Smooth muscle cell (in vitro differentiated cells): Measurements from ENCODE around the gene NEK7. TPM values are rescaled to one million over a fixed set of nuclear protein-coding genes. Genes with fewer than 3 reads are reported as not detected.

Source experiments
- DNase-seq: peaks from one replicate; lab custom pipeline; 2025; ENCODE audit not compliant: unreplicated experiment; lab: John Stamatoyannopoulos, UW
- H2AFZ ChIP-seq: fragments of 200-600 bp; sonication (generic); 2 replicates; pipeline ENCODE4 v1.6.0; 2016; ENCODE audit warnings: antibody characterized with exemption, low read depth, mild to moderate bottlenecking
- H3F3A ChIP-seq: fragments of 200-600 bp; sonication (generic); 2 replicates; pipeline ENCODE4 v1.6.0; 2017; ENCODE audit warnings: antibody characterized with exemption, low read depth
- H3K27ac ChIP-seq: fragments of 200-600 bp; sonication (generic); 2 replicates; pipeline ENCODE4 v1.5.1; 2016; ENCODE audit warnings: low read depth, mild to moderate bottlenecking
- H3K27me3 ChIP-seq: fragments of 200-600 bp; sonication (generic); 2 replicates; pipeline ENCODE4 v1.6.1; 2016; ENCODE audit warnings: low read depth, mild to moderate bottlenecking
- H3K36me3 ChIP-seq: fragments of 200-600 bp; sonication (generic); 2 replicates; pipeline ENCODE4 v1.5.1; 2016; ENCODE audit warnings: low read depth
- H3K4me1 ChIP-seq: fragments of 200-600 bp; sonication (generic); 2 replicates; pipeline ENCODE4 v1.5.1; 2016; ENCODE audit warnings: low read depth
- H3K4me2 ChIP-seq: fragments of 200-600 bp; sonication (generic); 2 replicates; pipeline ENCODE4 v1.6.0; 2016; ENCODE audit warnings: mild to moderate bottlenecking
- H3K4me3 ChIP-seq: fragments of 200-600 bp; sonication (generic); 2 replicates; pipeline ENCODE4 v1.5.1; 2016; ENCODE audit warnings: mild to moderate bottlenecking
- H3K79me2 ChIP-seq: fragments of 200-600 bp; sonication (generic); 2 replicates; pipeline ENCODE4 v1.6.0; 2016; ENCODE audit warnings: low read depth, mild to moderate bottlenecking
- H3K9ac ChIP-seq: fragments of 200-600 bp; sonication (generic); 2 replicates; pipeline ENCODE4 v1.6.0; 2016; ENCODE audit warnings: low read depth
- H3K9me3 ChIP-seq: fragments of 200-600 bp; sonication (generic); replicated peaks from 2 replicates; pipeline ENCODE4 v1.5.1; 2016; ENCODE audit warnings: low read depth
- H4K20me1 ChIP-seq: fragments of 200-600 bp; sonication (generic); 2 replicates; pipeline ENCODE4 v1.6.0; 2016; ENCODE audit warnings: low read depth
- WGBS: methylation state at CpG from one replicate; pipeline ENCODE4 v1.1.7; 2016; ENCODE audit warnings: low lambda C conversion rate; 5-methylcytosine and 5-hydroxymethylcytosine counted together
- polyA plus RNA-seq: library from polyadenylated mRNA; unstranded; fragments of >200 nt; fragmentation: Nextera tagmentation; extraction: Ambion mirVana; gene quantifications from 2 replicates; pipeline ENCODE4 v1.2.1, GENCODE V29; 2016
- total RNA-seq: library from RNA; depleted of rRNA; stranded (reverse); fragments of >200 nt; gene quantifications from 2 replicates; pipeline ENCODE4 v1.2.3, GENCODE V29; 2014
- TF ChIP-seq, protein P1 (sequence below): fragments of 200-600 bp; sonication (generic); IDR thresholded peaks from 2 replicates; pipeline ENCODE4 v1.5.1; 2017; ENCODE audit warnings: borderline replicate concordance, mild to moderate bottlenecking, antibody characterized with exemption; ENCODE audit not compliant: insufficient read depth, poor library complexity, severe bottlenecking

Gene NEK7
- total and polyA plus RNA-seq, 2 experiments from 2014 or later: 26.1 to 141 TPM

DNA sequence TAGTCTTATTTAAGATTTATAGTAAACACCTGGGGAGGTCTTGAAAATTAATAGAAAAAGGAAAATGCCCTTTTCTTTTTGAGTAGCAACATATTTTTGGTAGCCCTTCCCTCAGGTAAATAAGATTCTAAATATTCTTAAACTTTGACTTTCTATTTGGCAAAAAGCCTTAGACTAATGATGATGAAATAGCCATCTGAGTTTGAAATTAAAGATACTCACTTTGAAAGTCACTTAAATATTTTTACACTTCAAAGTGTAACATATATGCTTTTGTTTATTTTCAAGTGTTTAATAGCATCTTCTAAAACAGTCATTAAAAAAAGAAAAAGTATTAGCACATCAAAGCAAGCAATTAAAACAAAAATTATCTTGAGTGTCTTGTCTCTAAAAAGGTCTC is 135.1 kb downstream of the NEK7 start:
- Histone ChIP-seq H3K36me3 (peaks cover 2% of the 10 kb centered on the region), H4K20me1 (no peaks in the 10 kb centered on the region), H3K27me3 (no peaks in the 10 kb centered on the region), H2AFZ (no peak overlapping the region), H3K9ac (no peak overlapping the region), H3K27ac (no peak overlapping the region), H3K4me1 (no peaks in the 10 kb centered on the region), H3K4me2 (no peak overlapping the region), H3K79me2 (no peaks in the 10 kb centered on the region), H3F3A (no peaks in the 10 kb centered on the region), H3K4me3 (no peak overlapping the region), H3K9me3 (no peaks in the 10 kb centered on the region)
- TF ChIP-seq, protein P1, sequence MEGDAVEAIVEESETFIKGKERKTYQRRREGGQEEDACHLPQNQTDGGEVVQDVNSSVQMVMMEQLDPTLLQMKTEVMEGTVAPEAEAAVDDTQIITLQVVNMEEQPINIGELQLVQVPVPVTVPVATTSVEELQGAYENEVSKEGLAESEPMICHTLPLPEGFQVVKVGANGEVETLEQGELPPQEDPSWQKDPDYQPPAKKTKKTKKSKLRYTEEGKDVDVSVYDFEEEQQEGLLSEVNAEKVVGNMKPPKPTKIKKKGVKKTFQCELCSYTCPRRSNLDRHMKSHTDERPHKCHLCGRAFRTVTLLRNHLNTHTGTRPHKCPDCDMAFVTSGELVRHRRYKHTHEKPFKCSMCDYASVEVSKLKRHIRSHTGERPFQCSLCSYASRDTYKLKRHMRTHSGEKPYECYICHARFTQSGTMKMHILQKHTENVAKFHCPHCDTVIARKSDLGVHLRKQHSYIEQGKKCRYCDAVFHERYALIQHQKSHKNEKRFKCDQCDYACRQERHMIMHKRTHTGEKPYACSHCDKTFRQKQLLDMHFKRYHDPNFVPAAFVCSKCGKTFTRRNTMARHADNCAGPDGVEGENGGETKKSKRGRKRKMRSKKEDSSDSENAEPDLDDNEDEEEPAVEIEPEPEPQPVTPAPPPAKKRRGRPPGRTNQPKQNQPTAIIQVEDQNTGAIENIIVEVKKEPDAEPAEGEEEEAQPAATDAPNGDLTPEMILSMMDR: no peak
- DNase-seq: no peak

DNA sequence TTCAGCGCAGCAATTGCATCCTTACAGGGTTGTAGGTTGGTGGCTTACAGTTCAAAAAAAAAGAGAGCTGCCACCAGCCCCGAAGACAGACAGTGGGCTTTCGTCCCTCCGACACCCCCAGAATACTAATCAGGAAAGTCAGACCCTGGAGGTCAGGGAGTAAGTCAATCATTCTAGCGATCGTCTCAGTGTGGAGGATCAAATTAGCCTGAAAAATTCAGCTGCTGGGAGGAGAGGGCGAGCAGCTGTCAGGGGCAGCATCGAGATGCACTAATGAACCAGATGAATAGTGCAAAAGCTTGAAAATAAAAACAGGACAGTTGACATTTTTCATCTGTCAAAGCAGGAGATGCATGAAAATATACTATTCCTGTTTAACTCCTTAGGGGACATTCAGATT is 138.4 kb downstream of the NEK7 start:
- Histone ChIP-seq H3K9ac (no peak overlapping the region), H3K4me2 (no peak overlapping the region), H3K4me1 (no peaks in the 10 kb centered on the region), H3F3A (no peaks in the 10 kb centered on the region), H3K9me3 (no peaks in the 10 kb centered on the region), H3K4me3 (no peak overlapping the region), H3K79me2 (no peaks in the 10 kb centered on the region), H2AFZ (no peak overlapping the region), H3K27ac (no peak overlapping the region), H3K36me3 (peaks cover 8% of the 10 kb centered on the region), H3K27me3 (no peaks in the 10 kb centered on the region), H4K20me1 (no peaks in the 10 kb centered on the region)
- TF ChIP-seq, protein P1: no peak
- DNase-seq: no peak
- WGBS: 91% methylated on average over 8 of the region's 8 CpGs

DNA sequence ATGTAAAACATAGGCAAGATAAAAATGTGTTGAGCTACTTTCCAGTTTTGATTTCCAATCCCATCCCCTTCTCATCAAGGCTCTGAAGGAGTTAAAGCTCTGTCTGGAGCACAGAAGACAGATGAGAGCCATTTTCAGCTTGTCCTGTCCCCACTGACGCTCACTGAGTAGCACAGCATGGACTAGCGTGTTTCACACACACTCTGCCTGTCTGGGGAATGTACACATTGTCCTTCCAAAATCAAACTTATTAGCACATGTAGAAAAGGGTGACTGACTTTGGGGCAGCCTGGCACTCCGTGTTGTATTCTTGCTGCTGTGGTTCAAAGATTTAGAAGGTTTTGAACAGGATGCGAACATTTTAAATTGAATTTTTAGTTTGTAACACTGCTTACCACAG is 139.2 kb downstream of the NEK7 start:
- H3K27ac ChIP-seq: no peak overlapping the region
- H3F3A ChIP-seq: no peaks in the 10 kb centered on the region
- no peak overlapping the region for H3K9ac ChIP-seq
- no peaks in the 10 kb centered on the region for H4K20me1 ChIP-seq
- WGBS: 90% methylated on average over 4 of the region's 4 CpGs
- no peak overlapping the region for H3K4me3 ChIP-seq
- H2AFZ ChIP-seq: no peak overlapping the region
- peaks cover 8% of the 10 kb centered on the region for H3K36me3 ChIP-seq
- no peak for DNase-seq
- no peaks in the 10 kb centered on the region for H3K4me1 ChIP-seq
- H3K27me3 ChIP-seq: no peaks in the 10 kb centered on the region
- H3K4me2 ChIP-seq: no peak overlapping the region
- H3K9me3 ChIP-seq: no peaks in the 10 kb centered on the region
- TF ChIP-seq, protein P1: no peak
- H3K79me2 ChIP-seq: peaks cover 3% of the 10 kb centered on the region

DNA sequence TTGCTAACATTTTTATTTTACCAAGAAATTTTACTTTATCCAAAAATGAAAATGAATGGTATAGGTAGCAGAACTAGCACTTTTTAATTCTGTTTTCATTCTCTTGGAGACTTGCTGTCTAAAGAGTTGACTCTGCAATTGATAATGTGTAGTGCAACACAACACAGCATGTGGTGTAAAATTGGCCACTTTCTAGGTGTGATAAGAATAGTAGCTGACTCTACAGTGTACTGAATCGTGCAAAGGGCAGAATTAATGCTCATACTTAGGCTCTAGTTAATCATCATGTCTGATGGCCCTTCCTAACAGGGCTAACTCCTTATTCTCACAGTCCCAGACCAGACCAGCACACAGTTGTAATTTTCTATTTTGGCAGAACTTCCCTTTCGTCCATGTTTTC is 140.5 kb downstream of the NEK7 start:
- Histone ChIP-seq H3K79me2 (peaks cover 3% of the 10 kb centered on the region), H3F3A (no peaks in the 10 kb centered on the region), H3K9ac (no peak overlapping the region), H3K4me2 (no peak overlapping the region), H3K4me1 (no peaks in the 10 kb centered on the region), H2AFZ (no peak overlapping the region), H3K9me3 (no peaks in the 10 kb centered on the region), H3K27ac (no peak overlapping the region), H3K4me3 (no peak overlapping the region), H3K36me3 (peaks cover 8% of the 10 kb centered on the region), H3K27me3 (no peaks in the 10 kb centered on the region), H4K20me1 (no peaks in the 10 kb centered on the region)
- no peak for DNase-seq
- WGBS: 94% methylated on average over 2 of the region's 2 CpGs
- TF ChIP-seq, protein P1: no peak
